ENCODE measurements around the gene ZNF77. TPM values are rescaled to one million over a fixed set of nuclear protein-coding genes. Genes with fewer than 3 reads are reported as not detected.
"Not testable (repeated sequence)": the region's sequence is repeated elsewhere in the genome, so short reads cannot be mapped to it uniquely, and the experiment has no call there.

Gene ZNF77
- total RNA-seq, 1 experiment from 2014 or later, result 5.0 TPM

DNA sequence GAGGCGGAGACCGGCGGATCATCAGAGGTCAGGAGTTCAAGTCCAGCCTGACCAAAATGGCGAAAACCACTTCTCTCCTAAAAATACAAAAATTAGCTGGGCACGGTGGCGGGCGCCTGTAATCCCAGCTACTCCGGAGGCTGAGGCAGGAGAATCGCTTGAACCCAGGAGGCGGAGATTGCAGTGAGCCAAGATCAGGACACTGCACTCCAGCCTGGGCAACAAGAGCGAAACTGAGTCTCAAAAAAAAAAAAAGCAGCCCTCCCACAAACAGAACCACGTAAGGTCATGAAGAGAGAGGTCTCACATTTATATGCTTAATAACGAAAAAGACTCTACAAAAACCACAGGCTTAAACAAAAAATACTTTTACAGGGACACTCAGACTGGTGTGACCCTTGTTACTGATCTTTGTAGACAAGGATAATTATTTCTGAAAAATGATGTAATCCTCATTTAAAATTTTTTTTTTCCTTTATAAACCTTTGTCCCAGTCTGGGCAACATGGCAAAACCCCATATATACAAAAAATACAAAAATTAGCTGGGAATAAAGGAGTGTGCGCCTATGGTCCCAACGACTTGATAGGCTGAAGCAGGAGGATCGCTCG, 909 bp upstream of the ZNF77 start:
- Histone ChIP-seq H3K36me3 (no peaks in the 10 kb centered on the region), H3K9me3 (no peaks in the 10 kb centered on the region), H3K27me3 (no peaks in the 10 kb centered on the region), H3K4me3 (peak overlapping the region; percentile 92)
- no peak for DNase-seq

DNA sequence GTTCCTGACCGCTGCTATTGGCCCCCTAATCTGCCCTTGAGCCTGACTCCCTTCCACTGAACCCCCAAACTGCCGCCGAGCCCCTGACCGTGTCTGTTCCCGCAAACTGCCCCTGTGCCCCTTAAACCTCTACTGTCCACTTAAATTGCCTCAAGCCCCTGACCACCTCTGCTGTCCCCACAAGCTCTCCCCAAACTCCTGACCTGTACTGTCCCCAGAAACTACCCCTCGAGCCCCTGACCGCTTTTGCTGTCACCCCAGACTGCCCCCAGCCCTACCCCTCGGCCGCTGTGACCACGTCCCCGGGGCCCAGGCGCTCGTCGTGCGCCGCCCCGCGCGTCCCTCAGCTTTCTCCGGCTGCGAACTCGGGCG, 382 bp downstream of the ZNF77 start:
- peak overlapping the region; percentile 92 for H3K4me3 ChIP-seq
- no peaks in the 10 kb centered on the region for H3K9me3 ChIP-seq

DNA sequence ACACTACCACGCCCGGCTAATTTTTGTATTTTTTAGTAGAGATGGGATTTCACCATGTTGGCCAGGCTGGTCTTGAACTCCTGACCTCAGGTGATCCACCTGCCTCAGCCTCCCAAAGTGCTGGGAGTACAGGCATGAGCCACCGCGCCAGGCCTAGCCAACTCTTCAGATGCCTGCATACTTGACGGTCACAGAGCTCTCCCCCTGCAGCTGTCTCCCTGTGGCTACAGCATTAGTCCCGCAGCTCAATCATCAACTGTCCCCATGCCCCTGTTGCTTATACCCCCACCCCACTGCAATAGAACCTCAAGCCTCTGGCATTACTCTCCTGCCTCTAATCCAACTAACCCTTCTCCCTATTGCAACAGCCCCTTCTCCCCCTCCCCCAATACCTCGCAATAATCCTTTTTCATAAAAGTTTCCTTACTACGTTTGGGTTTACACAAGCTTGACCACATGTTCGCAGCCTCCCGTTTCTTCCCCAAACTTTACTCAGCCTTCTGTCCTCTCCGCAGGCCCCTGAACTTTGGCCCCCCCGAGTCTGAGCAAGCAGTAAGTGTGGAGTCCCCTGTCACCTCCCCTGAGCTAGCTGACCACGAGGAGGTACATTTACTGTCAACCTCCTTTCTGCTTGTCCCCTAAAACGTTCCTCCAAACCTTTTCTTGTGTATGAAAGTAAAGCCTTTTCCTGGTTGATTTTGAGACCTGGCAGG, 1.7 kb downstream of the ZNF77 start:
- DNase-seq, result no peak
- Histone ChIP-seq H3K36me3 (no peaks in the 10 kb centered on the region), H3K9me3 (no peaks in the 10 kb centered on the region), H3K27me3 (no peaks in the 10 kb centered on the region), H3K4me3 (no peak overlapping the region)

More for the DNA sequence above, 382 bp downstream of the ZNF77 start:
- Histone ChIP-seq H3K36me3 (no peaks in the 10 kb centered on the region), H3K27me3 (no peaks in the 10 kb centered on the region)
- DNase-seq, result no peak

DNA sequence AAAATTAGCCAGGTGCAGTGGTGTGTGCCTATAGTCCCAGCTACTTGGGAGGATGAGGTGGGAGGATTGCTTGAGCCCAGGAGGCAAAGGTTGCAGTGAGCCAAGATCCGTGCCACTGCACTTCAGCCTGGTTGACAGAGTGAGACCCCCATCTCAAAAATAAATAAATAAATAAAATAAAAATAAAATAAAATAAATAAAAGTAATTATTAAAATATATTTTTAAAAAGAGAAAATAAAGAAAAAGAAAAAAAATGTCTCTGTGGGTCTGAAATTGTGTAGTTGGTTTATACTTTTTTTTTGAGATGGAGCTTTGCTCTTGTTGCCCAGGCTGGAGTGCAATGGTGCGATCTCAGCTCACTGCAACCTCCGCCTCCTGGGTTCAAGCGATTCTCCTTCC, 8.9 kb downstream of the ZNF77 start:
- not testable (repeated sequence) for H3K4me3 ChIP-seq, DNase-seq, H3K27me3 ChIP-seq
- peaks cover 21% of the 10 kb centered on the region for H3K36me3 ChIP-seq
- peaks cover 15% of the 10 kb centered on the region for H3K9me3 ChIP-seq

DNA sequence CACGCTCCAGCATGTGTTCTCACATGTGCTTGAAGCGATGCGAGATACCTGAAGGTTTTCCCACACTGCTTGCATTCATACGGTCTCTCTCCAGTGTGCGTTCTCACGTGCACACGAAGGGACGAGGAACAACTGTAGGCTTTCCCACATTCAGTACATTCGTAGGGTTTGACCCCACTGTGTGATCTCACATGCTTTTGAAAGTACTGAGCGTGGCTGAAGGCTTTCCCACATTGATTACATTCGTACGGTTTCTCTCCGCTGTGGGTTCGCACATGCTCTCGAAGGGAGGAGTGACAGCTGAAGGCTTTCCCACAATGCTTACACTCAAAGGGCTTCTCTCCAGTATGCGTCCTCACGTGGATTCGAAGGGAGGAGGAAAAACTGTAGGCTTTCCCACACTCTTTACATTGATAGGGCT, 11.3 kb downstream of the ZNF77 start:
- H3K4me3 ChIP-seq, result no peak overlapping the region
- no peak for DNase-seq
- peaks cover 15% of the 10 kb centered on the region for H3K9me3 ChIP-seq
- peaks cover 21% of the 10 kb centered on the region for H3K36me3 ChIP-seq
- H3K27me3 ChIP-seq, result no peaks in the 10 kb centered on the region

DNA sequence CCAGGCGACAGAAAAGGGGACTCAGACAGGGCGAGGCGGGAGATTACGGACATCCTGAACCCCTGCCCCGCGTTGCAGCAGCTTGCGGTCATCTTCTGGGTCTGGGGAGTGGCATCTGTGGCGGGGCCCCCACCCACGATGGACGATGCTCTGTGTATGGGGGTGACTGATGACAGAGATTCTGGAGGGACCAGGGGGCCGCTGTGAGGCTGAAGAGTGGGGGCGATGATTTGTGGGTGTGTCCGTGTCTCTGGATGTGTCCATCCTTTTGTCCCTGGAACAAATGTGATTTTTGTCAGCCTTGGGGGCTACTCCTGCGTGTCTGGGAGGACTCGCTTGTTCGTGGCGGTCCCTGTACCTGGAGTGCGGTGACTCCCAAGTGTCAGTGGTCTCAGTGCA, 17.7 kb downstream of the ZNF77 start:
- Histone ChIP-seq H3K9me3 (peaks cover 2% of the 10 kb centered on the region; the same call in 1 of the 2 replicates), H3K4me3 (no peak overlapping the region), H3K27me3 (no peaks in the 10 kb centered on the region), H3K36me3 (no peaks in the 10 kb centered on the region)
- no peak for DNase-seq

DNA sequence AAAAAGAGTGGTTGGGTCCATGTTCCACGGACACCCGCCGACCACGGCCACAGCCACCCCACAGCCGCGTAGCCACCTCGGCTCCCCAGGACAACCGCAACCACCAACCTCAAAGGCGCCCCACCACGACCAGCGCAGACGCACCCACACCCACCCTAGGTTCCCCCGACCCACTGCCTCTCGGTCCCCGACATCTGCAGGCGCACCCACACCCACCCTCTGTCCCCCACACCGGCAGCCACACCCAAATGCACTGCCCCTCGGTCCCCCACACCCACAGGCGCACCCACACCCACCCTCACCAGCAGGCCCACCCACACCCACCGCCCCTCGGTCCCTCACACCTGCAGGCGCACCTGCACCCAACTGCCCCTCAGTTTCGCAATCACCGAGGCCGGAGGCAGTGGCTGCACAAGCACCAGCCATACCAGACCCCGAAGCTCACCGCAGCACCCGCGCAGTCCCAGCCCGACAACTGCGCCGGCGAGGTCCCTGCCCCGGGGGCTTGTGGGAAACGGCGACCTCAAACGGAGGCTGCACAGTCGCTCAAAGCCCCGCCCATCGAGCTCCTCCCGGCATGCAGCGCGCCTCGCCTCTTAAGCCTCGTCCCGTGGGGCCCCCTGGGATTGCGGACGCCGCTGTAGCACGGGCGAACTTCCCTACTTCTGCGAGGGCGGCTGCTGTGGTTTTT, 18.3 kb downstream of the ZNF77 start:
- Histone ChIP-seq H3K27me3 (no peaks in the 10 kb centered on the region), H3K36me3 (no peaks in the 10 kb centered on the region), H3K4me3 (no peak overlapping the region), H3K9me3 (peaks cover under 1% of the 10 kb centered on the region; the same call in 1 of the 2 replicates)
- no peak for DNase-seq

DNA sequence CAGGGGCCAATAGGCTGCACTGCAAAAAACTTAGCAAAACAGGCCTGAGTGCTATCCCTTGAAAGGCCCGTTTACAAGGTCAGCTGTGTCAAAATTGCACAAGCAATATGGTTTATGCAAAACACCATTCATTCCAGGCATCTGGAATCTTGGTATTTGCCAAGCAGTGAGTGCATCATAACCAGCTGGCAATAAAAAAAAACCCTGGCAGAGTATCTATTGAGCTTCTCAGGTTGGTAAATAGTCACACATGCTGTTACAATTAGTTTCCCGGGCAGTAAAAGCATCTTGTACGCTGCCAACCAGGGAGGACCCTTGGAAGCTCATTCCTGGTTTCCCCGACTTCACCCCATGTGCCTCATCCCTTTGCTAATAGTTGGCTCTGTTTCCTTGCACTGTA, 21.3 kb downstream of the ZNF77 start:
- H3K27me3 ChIP-seq, result no peaks in the 10 kb centered on the region
- H3K9me3 ChIP-seq, result no peaks in the 10 kb centered on the region
- peak; percentile 52 for DNase-seq
- no peak overlapping the region for H3K4me3 ChIP-seq
- no peaks in the 10 kb centered on the region; the same call in 1 of the 2 replicates for H3K36me3 ChIP-seq

DNA sequence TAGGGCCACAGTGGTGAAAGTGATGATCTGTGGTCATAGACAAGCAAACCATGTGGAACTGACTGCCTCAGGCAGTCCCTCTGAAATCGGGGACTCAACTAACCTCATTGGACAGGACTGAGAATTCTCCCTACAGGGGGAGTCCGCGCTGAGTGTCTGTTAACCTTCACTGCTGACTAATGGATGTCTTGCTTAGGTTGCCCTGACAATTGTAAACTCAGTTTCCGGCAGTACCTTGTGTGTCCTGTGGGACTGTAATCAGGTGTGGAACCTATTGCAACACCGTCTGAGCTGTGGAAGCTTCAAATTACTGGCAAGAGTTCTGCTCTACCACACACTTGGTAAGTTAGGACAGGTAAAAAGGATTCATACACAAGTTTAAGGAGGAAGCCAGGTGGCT, 21.8 kb downstream of the ZNF77 start:
- Histone ChIP-seq H3K27me3 (no peaks in the 10 kb centered on the region), H3K4me3 (no peak overlapping the region), H3K9me3 (no peaks in the 10 kb centered on the region), H3K36me3 (peaks cover 3% of the 10 kb centered on the region)
- no peak for DNase-seq

DNA sequence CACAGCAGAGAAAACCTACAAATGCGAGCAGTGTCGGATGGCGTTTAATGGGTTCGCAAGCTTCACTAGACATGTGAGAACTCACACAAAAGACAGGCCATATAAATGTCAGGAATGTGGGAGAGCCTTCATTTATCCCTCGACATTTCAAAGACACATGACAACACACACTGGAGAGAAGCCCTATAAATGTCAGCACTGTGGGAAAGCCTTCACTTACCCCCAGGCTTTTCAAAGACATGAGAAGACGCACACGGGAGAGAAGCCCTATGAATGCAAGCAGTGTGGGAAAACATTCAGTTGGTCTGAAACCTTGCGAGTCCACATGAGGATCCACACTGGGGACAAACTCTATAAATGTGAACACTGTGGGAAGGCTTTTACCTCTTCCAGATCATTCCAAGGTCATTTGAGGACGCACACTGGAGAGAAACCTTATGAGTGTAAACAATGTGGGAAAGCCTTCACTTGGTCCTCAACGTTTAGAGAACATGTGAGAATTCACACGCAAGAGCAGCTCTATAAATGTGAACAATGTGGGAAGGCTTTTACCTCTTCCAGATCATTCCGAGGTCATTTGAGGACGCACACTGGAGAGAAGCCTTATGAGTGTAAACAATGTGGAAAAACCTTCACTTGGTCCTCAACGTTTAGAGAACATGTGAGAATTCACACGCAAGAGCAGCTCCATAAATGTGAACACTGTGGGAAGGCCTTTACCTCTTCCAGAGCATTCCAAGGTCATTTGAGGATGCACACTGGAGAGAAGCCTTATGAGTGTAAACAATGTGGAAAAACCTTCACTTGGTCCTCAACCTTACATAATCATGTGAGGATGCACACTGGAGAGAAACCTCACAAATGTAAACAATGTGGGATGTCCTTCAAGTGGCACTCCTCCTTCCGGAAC, 27.2 kb downstream of the ZNF77 start:
- DNase-seq, result no peak
- Histone ChIP-seq H3K9me3 (peaks cover 6% of the 10 kb centered on the region), H3K4me3 (no peak overlapping the region), H3K36me3 (peaks cover 22% of the 10 kb centered on the region), H3K27me3 (no peaks in the 10 kb centered on the region)

DNA sequence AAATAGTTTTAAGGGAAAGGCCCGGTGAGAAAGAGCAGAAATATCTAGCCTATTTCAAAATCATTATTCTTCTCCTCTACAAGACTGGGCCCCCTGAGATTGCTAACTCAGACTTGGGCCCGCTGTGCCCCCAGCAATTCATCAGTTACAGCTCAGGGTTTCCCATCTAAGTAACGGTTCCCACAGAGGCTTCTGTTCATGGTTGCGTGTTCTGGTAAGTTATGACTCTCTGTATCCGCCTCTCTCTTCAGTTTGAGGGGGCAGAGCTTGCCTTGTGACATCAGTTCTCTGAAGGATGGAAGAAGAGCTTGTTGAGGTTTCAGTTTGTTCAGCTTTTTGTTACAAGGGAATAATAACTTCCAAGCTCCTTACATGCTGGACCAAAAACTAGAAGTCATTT, 32.5 kb downstream of the ZNF77 start:
- no peak overlapping the region for H3K4me3 ChIP-seq
- peaks cover 17% of the 10 kb centered on the region for H3K36me3 ChIP-seq
- H3K9me3 ChIP-seq, result peaks cover 6% of the 10 kb centered on the region
- no peaks in the 10 kb centered on the region for H3K27me3 ChIP-seq
- DNase-seq, result no peak

DNA sequence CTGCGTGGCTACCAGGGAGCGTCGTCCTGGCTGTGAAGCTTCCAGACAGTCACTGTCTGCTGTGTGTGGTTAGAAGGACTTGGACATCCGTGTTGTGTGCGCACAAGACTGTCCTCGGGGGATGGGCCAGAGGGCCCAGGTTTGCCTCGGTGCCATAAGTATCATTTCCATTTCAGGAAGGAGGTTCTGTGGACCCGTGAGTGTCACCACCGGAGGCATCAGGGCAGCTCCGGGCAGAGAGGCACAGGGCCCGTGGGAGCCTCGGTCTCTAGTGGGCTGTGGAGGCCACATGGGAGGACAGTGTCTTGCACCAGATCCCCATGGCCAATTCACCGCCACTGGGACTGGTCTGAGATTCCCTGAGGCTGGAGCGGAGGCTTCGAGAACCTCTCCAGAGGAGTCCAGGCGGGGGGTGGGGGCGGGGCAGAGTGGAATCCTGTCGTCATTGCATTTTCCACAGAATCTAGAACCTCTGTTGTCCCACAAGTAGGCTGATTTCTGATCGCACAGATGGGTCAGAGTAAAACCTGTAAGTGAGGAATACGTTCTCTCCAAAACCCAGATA, 38.1 kb downstream of the ZNF77 start:
- Histone ChIP-seq H3K4me3 (no peak overlapping the region), H3K9me3 (no peaks in the 10 kb centered on the region), H3K27me3 (no peaks in the 10 kb centered on the region), H3K36me3 (no peaks in the 10 kb centered on the region)
- no peak for DNase-seq

DNA sequence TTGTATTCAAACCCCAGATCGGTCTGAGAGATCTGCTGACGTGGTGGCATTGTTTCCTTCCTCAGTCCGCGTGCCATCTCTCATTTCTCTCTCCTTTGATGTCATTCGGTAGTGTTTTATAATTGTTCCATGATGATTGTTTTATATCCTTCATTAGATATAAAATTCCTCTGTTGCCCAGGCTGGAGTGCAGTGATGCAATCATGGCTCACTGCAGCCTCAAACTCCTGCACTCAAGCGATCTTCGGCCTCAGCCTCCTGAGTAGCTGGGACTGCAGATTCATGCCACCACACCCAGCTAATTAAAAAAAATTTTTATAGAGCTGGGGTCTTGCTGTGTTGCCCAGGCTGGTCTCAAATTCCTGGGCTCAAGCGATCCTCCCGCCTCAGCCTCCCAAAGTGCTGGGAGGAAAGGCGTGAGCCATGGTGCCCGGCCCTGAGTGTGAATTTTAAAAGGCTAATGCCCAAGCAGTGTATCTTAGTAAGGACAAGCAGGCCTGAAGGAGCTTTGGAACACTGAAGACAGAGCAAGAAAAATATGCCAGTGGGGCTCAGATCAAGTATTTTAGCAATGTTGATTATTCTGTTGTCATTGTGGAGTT, 38.8 kb downstream of the ZNF77 start:
- no peak for DNase-seq

DNA sequence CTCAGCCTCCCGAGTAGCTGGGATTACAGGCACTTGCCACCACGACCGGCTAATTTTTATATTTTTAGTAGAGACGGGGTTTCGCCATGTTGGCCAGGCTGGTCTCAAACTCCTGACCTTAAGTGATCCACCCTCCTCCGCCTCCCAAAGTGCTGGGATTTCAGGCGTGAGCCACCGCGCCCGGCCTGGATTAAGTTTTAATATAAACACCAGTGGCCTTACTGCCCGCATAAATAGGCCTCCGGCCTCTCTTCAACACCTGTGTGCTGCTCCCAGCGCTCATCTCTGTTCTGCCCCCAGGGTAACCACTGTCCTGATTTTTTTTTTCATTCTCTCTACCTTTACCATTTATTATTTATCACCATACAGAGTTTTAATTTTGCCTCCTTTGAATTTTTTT, 41.4 kb downstream of the ZNF77 start:
- not testable (repeated sequence) for H3K27me3 ChIP-seq, DNase-seq

More for the DNA sequence above, 38.8 kb downstream of the ZNF77 start:
- H3K27me3 ChIP-seq, result no peaks in the 10 kb centered on the region
- H3K9me3 ChIP-seq, result no peaks in the 10 kb centered on the region
- H3K36me3 ChIP-seq, result no peaks in the 10 kb centered on the region
- no peak overlapping the region for H3K4me3 ChIP-seq

DNA sequence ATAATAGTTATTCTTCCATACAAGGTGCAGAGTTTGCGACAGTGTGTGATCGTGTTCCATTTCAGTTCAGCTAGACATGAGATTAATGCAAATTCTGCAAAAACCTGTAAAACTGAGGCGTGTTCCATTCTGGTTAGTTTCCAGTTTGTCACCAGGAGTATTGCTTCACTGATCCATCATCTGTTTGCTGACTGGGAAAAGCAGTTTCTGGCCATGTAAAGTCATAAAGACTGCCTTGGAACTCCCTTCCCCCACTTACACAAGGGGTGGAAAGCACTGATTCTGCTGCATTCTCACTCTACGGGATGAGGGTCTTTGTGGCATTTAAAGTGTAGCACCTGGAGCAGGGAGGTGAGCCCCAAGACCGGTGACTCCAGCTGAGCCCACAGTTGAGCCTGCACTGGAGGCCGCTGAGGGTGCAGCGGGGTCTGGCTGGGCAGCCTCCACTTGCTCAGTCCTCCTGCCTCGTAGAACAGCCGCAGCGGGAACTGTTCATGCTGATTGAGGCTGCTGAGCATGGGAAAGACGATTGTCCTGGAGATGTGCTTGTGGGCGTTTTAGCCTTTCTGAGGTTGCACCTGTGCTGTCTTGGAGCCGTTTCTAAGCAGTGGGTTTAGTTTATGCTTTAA, 42.1 kb downstream of the ZNF77 start:
- no peak for DNase-seq
- Histone ChIP-seq H3K9me3 (no peaks in the 10 kb centered on the region), H3K36me3 (no peaks in the 10 kb centered on the region), H3K27me3 (no peaks in the 10 kb centered on the region), H3K4me3 (no peak overlapping the region)

More for the DNA sequence above, 41.4 kb downstream of the ZNF77 start:
- H3K36me3 ChIP-seq, H3K4me3 ChIP-seq, H3K9me3 ChIP-seq: not testable (repeated sequence)
